HUES6 (cell line): Measurements from ENCODE around the gene HSBP1.

Experiments
- H3K27ac ChIP-seq: 2 replicates; pipeline ENCODE4 v1.7.0; 2013; ENCODE audit warnings: low read depth, mild to moderate bottlenecking, low read length, inconsistent platforms
- H3K27me3 ChIP-seq: 2 replicates; pipeline ENCODE4 v1.6.1; 2013; ENCODE audit warnings: low read length; ENCODE audit not compliant: control insufficient read depth, insufficient read depth
- H3K36me3 ChIP-seq: 2 replicates; pipeline ENCODE4 v1.6.1; 2013; ENCODE audit warnings: low read length; ENCODE audit not compliant: control insufficient read depth, insufficient read depth
- H3K4me1 ChIP-seq: 2 replicates; pipeline ENCODE4 v1.6.1; 2013; ENCODE audit warnings: low read length; ENCODE audit not compliant: control insufficient read depth, insufficient read depth
- H3K4me3 ChIP-seq: 2 replicates; pipeline ENCODE4 v1.5.1; 2013; ENCODE audit warnings: low read depth, low read length
- H3K9ac ChIP-seq: one replicate; pipeline ENCODE4 v1.6.1; 2013; ENCODE audit warnings: mild to moderate bottlenecking, low read length
- H3K9me3 ChIP-seq: 2 replicates; pipeline ENCODE4 v1.6.1; 2013; ENCODE audit warnings: low read depth, low read length; ENCODE audit not compliant: control insufficient read depth, insufficient read depth

HSBP1 gene

DNA sequence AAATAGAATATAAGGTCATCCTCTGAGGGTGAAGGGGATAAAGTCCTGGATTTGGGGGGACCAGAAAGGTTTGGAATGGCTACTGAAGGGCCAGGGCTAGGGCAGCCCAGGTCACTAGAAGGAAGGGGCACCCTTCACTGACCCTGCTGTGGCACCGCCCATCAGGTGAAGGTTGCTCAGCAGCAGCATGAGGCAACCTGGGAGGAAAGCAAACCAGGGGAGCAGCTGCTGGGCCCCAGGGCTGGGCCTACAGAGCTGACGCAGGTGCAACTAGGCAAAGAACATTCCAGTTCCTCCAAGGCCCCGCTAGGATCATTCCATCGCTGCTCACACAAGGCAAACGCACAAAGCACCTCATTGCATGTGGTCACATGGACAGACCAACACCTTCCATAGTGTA, 3.4 kb upstream of the HSBP1 start:
- Histone ChIP-seq H3K9me3 (no peaks in the 10 kb centered on the region), H3K4me1 (peaks cover 26% of the 10 kb centered on the region), H3K36me3 (no peaks in the 10 kb centered on the region), H3K27ac (no peak overlapping the region), H3K27me3 (no peaks in the 10 kb centered on the region), H3K4me3 (no peak overlapping the region), H3K9ac (no peak overlapping the region)

DNA sequence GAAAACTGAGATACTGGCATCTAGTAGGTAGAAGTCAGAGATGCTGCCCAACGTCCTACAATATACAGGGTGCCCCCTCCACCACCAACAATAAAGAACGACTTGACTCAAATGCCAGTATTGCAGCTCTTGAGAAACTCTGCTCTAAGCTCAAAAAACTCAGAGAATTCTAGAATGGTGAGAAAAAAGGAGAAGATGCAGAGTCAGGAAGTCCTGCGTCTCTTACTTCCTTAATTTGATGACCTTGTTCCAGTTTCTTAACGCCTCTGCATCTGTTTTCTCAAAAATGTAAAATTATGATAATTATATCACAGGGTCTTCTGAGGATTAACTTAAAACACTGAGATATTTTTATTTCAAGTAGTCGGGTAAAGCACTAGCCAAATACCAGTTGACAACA, 1.7 kb upstream of the HSBP1 start:
- Histone ChIP-seq H3K9ac (no peak overlapping the region), H3K27ac (no peak overlapping the region), H3K4me3 (no peak overlapping the region), H3K36me3 (peaks cover 10% of the 10 kb centered on the region), H3K9me3 (no peaks in the 10 kb centered on the region), H3K27me3 (no peaks in the 10 kb centered on the region), H3K4me1 (peaks cover 26% of the 10 kb centered on the region)

DNA sequence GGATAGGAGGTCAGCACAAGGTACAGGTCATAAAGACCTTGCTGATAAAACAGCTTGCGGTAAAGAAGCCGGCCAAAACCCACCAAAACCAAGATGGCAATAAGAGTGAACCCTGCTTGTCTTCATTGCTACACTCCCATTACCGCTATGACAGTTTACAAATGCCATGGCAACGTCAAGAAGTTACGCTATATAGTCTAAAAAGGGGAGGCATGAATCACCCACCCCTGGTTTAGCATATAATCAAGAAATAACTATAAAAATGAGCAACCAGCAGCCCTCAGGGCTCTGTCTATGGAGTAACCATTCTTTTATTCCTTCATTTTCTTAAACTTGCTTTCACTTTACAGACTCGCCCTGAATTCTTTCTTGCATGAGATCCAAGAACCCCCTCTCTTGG, 1.0 kb upstream of the HSBP1 start:
- H3K9me3 ChIP-seq = no peaks in the 10 kb centered on the region
- no peak overlapping the region for H3K4me3 ChIP-seq
- no peaks in the 10 kb centered on the region for H3K27me3 ChIP-seq
- H3K36me3 ChIP-seq = peaks cover 17% of the 10 kb centered on the region
- peaks cover 26% of the 10 kb centered on the region for H3K4me1 ChIP-seq
- no peak overlapping the region for H3K9ac ChIP-seq
- no peak overlapping the region for H3K27ac ChIP-seq

- no peak overlapping the region for H3K27ac ChIP-seq
- H3K4me3 ChIP-seq = peak overlapping the region; percentile 30; the same call in 1 of the 2 replicates
- H3K9me3 ChIP-seq = no peaks in the 10 kb centered on the region
- H3K9ac ChIP-seq = no peak overlapping the region
- no peaks in the 10 kb centered on the region for H3K27me3 ChIP-seq
- peaks cover 21% of the 10 kb centered on the region for H3K4me1 ChIP-seq
- peaks cover 23% of the 10 kb centered on the region for H3K36me3 ChIP-seq
These were observed 460 bp upstream of the HSBP1 start for GRCh38 chr16:83807327-83807709.

GRCh38 chr16:83808573-83809014, 816 bp downstream of the HSBP1 start:
- peak overlapping the region; percentile 90 for H3K9ac ChIP-seq
- no peaks in the 10 kb centered on the region for H3K9me3 ChIP-seq
- peak overlapping the region; percentile 97 for H3K4me3 ChIP-seq
- peaks cover 32% of the 10 kb centered on the region for H3K36me3 ChIP-seq
- peaks cover 22% of the 10 kb centered on the region for H3K4me1 ChIP-seq
- H3K27me3 ChIP-seq = no peaks in the 10 kb centered on the region
- peak overlapping the region; percentile 78; the same call in 1 of the 2 replicates for H3K27ac ChIP-seq

DNA sequence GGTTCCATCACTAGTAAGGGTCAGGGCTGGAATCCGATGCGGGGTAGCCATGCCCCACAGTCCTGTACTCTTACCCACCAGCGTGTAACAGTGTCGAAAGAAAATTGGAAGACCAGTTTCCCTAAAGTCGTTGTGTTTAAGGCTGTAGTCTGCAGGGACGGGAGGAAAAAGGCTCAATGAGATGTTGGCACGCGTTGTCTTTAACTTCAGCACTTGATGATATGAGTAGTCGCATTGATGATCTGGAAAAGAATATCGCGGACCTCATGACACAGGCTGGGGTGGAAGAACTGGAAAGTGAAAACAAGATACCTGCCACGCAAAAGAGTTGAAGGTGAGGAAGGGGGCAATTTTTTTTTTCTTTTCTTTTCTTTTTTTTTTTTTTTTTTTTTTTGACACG, 1.3 kb downstream of the HSBP1 start:
- Histone ChIP-seq H3K4me3 (peak overlapping the region; percentile 97), H3K36me3 (peaks cover 32% of the 10 kb centered on the region), H3K4me1 (peaks cover 24% of the 10 kb centered on the region), H3K27ac (no peak overlapping the region; the same call in 1 of the 2 replicates), H3K9ac (peak overlapping the region; percentile 90), H3K9me3 (no peaks in the 10 kb centered on the region), H3K27me3 (no peaks in the 10 kb centered on the region)

DNA sequence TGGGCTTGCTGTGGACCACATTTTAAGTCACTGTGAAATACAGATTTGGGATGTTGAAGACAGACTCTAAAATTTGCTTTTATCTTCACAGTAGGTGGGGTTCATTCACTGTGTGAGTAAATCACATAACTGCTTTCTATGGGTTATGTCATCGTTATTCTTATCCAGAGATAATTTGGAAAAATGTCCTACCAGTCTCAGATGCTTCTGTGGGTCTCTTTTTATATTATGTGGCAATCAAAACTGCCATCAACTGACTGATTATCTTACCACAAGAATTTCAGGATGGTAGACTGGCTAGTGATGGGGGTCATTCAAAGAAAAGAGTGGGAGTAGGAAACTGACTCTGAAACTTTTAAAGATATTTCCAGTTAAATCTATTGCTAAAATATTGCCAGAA, 3.1 kb downstream of the HSBP1 start:
- no peak overlapping the region for H3K9ac ChIP-seq

DNA sequence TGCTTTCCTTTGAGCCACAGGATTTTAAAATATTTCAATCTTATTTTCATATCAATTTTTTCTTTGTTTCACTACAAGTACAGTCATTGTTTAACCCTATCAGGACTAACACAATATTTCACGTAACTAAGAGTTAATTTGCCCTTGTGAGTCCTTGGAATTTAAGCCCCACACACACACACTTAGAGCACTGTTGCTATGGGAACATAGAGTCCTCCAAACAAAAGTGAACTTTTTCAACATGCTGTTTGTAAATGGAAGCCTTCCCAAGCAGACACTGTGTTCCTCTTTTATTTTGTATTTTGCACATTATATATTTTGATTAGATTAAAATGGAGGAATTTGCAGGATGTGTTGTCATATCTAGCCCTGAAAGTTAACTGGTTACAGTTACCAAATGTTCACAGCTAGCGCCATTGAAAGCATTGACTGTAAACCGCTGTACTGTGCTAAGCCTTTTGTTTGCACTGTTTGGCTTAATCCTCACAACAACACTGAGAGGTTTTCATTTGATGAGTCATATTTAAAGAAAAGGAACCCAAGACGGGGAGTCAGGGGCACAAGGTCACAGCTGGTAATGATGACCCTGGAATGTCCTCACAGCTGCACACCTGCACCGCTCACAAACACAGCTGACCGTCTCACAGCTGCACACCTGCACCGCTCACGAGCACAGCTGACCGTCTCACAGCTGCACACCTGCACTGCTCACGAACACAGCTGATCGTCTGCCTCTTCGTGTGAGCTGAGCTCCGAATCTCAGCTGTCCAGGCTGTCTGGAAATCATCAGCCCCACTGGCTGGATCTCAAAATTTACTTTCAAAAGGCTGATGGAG, 6.3 kb downstream of the HSBP1 start:
- H3K27ac ChIP-seq = peak overlapping the region; percentile 4; the same call in 1 of the 2 replicates

More for the DNA sequence above, 3.1 kb downstream of the HSBP1 start:
- H3K27ac ChIP-seq = no peak overlapping the region
- H3K4me1 ChIP-seq = peaks cover 31% of the 10 kb centered on the region
- peaks cover 32% of the 10 kb centered on the region for H3K36me3 ChIP-seq
- H3K9me3 ChIP-seq = no peaks in the 10 kb centered on the region
- H3K27me3 ChIP-seq = no peaks in the 10 kb centered on the region
- no peak overlapping the region for H3K4me3 ChIP-seq

GRCh38 chr16:83814659-83814985, 6.8 kb downstream of the HSBP1 start:
- Histone ChIP-seq H3K4me3 (no peak overlapping the region), H3K27ac (peak overlapping the region; percentile 4; the same call in 1 of the 2 replicates), H3K36me3 (peaks cover 32% of the 10 kb centered on the region), H3K4me1 (peaks cover 21% of the 10 kb centered on the region), H3K27me3 (no peaks in the 10 kb centered on the region), H3K9ac (no peak overlapping the region), H3K9me3 (no peaks in the 10 kb centered on the region)

More for the DNA sequence above, 6.3 kb downstream of the HSBP1 start:
- Histone ChIP-seq H3K9ac (no peak overlapping the region), H3K4me1 (peaks cover 23% of the 10 kb centered on the region), H3K36me3 (peaks cover 32% of the 10 kb centered on the region), H3K4me3 (no peak overlapping the region), H3K9me3 (no peaks in the 10 kb centered on the region), H3K27me3 (no peaks in the 10 kb centered on the region)

GRCh38 chr16:83817022-83817421, 9.2 kb downstream of the HSBP1 start:
- Histone ChIP-seq H3K27me3 (no peaks in the 10 kb centered on the region), H3K4me3 (no peak overlapping the region), H3K9ac (no peak overlapping the region), H3K27ac (no peak overlapping the region), H3K9me3 (no peaks in the 10 kb centered on the region), H3K36me3 (peaks cover 13% of the 10 kb centered on the region), H3K4me1 (peaks cover 21% of the 10 kb centered on the region)

GRCh38 chr16:83818276-83818675, 10.5 kb downstream of the HSBP1 start:
- Histone ChIP-seq H3K9ac (no peak overlapping the region), H3K36me3 (0 out of 2 replicates have a peak, but pooled peaks cover under 1% of the 10 kb centered on the region), H3K4me1 (peaks cover 15% of the 10 kb centered on the region), H3K27me3 (no peaks in the 10 kb centered on the region), H3K4me3 (no peak overlapping the region), H3K27ac (no peak overlapping the region), H3K9me3 (no peaks in the 10 kb centered on the region)
